ENCODE measurements around the gene PHIP. TPM values are rescaled to one million over a fixed set of nuclear protein-coding genes. Genes with fewer than 3 reads are reported as not detected.
"Not testable (repeated sequence)": the region's sequence is repeated elsewhere in the genome, so short reads cannot be mapped to it uniquely, and the experiment has no call there.

The PHIP gene
- polyA plus RNA-seq (ENCODE audit: insufficient read length in 4 of 4) = 10 to 100 TPM; 41.2 to 62.3 (median 55.6) TPM

DNA sequence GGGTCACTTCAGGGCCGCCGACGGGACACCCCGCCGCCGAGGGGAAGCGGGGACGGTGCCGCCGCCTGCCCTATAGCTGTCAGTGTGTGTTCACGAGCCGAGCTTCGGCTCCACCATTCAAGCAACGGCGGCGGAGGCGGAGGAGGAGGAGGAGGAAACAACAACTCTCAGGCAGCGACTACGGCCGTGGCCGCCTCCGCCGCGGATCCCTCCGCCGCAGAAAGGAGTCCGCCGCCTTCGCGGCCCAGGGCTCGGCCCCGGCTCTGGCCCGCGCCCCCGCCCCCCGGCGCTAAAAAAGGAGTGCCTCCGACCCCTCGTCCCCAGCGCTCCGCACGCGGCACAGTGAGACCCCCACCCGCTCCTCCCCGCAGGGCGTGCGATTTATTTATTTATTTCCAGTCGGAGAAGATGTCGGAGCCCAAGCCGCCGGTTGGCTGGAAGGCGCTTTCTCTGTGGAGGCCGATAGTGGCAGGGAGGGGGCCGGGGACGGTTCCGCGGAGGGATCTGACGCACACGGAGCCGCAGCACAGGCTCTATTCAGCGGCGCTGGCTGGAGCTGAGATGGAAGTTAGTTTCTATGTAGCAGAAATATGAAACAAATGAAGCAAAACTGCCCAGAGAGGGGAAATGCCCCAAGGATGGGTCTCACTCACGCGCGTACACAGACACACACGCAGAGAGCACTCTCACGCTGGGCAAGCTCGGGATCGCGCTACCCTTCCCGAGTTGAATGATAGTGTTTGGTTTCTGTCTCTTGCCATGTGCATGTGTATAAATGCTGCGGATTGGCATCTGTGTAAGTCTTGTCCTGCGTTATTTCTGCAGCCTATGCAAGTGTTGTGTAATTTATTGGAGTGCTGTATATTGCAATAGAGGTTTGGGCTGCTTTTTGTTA is at the start of gene PHIP:
Gene PHIP (minus strand): TSS at position 180 of the 895 bp plus-strand sequence. CDS start 186 bp downstream, outside the sequence.
- DNase-seq (ENCODE audit: low read depth in 4 of 4, low spot score in 3 of 4) = peak; percentile 88 to 92 (median 91)

DNA sequence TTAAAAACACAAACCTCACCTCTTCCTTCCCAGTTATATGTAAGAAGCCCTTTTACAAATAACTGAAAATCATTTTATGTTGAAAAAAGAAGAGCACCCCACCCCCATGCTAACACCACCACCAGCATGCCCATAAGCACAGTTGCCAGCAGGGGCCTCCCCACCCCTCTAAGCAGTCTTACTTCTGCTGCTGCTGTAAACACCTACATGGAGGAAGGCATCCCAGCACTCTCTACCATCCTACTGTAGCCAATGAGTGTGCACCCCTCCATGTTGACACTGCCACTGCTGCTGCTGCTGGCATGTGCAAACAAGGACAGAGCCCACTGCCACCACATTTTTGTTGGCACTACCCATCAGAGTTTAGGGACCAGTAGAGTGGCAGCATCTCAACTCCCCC is 49.6 kb upstream of the PHIP start:
- DNase-seq (ENCODE audit: low read depth in 4 of 4, low spot score in 3 of 4) = no peak

- no peak for DNase-seq (ENCODE audit: low read depth in 4 of 4, low spot score in 3 of 4)
Observed at GRCh38 chr6:79119217-79119616, 41.2 kb upstream of the PHIP start.

DNA sequence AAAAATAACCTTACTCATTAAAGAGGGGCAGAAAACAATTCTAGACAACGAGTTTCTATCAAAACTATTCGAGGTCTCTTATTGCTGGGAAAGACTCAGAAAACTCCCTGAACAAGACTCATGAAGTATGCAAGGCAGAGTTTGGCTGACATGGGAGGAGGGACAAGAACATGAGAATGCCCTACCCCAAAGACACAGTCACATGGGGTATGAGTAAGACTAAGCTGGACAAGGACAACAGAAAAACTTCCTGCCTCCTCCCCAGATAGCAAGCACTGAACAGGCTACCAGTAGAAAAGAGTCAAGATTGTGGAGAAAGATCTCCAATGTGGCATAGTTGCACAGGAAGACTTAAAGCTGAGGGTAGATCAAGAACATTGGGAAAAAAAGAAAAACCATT is 39.7 kb upstream of the PHIP start:
- DNase-seq (ENCODE audit: low read depth in 4 of 4, low spot score in 3 of 4) = no peak

- no peak for DNase-seq (ENCODE audit: low read depth in 4 of 4, low spot score in 3 of 4)
Observed at GRCh38 chr6:79115553-79116182, 37.6 kb upstream of the PHIP start.

DNA sequence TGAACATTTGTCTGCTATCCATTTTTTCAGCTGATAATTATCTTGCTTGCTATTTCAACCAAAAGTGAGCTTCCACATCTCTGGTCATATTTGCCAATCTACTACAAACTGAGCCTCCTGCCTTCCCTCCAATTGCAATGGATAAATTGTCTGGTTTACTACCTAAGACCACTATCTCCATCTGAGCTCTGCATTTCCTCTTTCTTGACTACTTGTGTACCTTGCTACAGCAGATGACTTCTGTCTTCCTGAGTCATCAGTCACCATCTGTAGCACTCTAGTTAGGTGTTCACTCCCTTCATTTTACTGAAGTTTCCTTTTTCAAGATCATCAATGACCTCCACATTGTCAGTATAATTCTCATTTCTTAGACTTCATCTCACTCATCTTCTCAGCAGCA is 33.5 kb upstream of the PHIP start:
- DNase-seq (ENCODE audit: low read depth in 4 of 4, low spot score in 3 of 4) = no peak

DNA sequence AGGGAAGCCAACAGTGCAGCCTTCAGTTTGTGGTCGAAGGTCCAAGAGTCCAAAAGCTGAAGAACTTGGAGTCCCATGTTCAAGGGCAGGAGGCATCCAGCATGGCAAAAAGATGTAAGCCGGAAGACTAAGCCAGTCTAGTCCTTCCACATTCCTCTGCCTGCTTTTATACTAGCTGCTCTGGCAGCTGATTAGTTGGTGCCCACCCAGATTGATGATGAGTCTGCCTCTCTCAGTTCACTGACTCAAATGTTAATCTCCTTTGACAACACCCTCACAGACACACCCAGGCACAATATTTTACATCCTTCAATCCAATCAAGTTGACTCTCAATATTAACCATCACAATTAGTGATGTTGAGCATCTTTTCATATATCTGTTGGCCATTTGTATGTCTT is 23.1 kb upstream of the PHIP start:
- no peak for DNase-seq (ENCODE audit: low read depth in 4 of 4, low spot score in 3 of 4)

DNA sequence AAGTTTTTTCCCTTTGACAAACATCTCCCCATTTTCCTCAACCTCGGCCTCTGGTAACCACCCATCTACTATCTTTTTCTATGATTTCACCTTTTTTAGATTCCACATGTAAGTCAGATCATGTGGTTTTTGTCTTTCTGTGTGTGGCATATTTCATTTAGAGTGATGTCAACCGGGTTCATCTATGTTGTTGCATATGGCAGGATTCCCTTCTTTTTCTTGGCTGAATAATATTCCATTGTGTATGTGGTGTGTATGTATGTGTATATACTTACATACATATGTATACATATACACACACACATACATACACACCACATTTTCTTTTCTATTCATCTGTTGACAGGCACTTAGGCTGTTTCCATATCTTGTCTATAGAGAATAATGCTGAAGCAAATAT is 22.2 kb upstream of the PHIP start:
- DNase-seq (ENCODE audit: low read depth in 4 of 4, low spot score in 3 of 4) = no peak

GRCh38 chr6:79094938-79095337 is 16.9 kb upstream of the PHIP start:
- no peak for DNase-seq (ENCODE audit: low read depth in 4 of 4, low spot score in 3 of 4)

DNA sequence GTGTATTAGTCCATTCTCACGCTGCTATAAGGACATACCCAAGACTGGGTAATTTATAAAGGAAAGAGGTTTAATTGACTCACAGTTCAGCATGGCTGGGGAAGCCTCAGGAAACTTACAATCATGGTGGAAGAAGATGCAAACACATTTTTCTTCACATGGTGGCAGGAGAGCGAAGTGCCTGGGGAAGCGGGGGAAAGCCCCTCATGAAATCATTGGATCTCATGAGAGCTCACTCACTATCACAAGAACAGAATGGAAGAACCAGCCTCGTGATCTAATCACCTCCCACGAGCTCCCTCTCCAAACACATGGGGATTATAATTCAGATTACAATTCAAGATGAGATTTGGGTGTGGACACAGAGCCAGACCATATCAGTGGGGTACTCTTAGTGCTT is 13.7 kb upstream of the PHIP start:
- DNase-seq (ENCODE audit: low read depth in 4 of 4, low spot score in 3 of 4) = not testable (repeated sequence)

DNA sequence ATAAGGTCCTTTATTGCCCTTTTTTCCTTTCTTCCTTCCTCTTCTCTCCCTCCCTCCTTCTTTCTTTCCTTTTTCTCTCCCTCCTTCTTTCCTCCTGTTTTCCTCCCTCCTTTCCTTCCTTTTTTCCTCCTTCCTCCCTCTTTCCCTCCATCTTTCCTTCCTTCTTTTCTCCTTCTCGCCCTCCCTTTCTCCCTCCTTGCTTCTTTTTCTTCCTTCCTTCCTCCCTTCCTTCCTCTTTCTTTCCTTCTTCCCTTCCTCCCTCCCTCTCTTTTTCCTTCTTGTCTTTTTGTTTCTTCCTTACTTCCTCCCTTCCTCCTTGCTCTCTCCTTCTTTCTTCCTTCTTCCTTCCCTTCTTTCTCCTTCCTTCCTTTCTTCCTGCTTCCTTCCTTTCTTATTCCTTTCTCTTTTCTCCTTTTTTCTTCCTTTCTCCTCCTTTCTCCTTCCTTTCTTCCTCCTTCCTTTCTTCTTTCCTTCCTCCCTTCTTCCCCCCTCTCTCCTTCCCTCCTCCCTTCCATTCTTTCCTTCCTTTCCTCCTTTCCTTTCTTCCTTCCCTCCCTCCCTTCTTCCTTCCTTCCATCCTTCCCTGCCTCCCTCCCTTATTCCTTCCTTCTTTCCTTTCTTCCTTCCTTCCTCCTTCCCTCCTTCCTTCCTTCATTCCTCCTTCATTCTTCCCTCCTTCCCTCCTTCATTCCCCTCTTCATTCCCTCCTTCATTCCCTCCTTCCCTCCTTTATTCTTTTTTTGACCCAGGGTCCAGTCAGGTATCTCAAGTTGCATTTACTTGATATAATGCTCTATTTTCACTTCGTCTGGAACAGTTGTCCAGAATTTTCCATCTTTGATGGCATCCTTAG is 11.7 kb upstream of the PHIP start:
- no peak for DNase-seq (ENCODE audit: low read depth in 4 of 4, low spot score in 3 of 4)

DNA sequence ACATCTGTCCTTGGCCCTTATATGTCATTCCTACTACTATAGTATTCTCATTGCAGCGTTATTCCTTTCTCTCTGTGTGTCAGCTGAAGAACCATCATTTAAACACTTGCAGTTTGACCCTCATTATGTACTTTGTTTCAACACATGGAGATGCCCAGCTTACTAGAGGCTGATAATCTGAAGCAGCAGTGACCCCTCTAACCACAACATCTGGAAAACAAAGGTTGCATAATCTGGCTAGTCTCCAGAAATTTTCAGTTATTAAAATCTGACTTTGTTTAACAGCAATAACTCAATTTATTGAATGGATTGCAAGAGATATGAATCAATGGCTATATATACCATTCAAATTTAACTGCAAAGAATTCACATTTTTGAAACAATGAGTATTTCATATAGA is 6.6 kb upstream of the PHIP start:
- DNase-seq (ENCODE audit: low read depth in 4 of 4, low spot score in 3 of 4) = no peak

DNA sequence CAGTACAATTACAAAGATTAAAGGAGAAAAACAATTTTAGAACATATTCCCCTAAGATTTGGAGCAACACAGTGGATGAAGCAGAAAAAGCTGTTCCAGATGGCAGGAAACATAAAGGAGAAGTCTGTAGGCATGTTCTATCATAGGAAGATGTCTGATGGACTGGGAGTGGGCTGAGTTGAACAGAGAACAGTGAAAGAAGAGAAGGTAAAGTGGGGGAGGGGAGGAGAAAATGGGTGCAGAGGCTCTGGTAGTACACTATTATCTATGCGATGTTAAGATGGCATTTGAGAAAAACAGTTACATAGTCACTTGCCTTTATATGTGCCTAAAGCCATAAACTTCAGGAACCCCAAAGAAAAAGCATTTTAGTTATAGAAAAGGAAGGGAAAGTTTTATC is 4.2 kb upstream of the PHIP start:
- DNase-seq (ENCODE audit: low read depth in 4 of 4, low spot score in 3 of 4) = no peak

- no peak for DNase-seq (ENCODE audit: low read depth in 4 of 4, low spot score in 3 of 4)
Observed at GRCh38 chr6:79081663-79082062, 3.6 kb upstream of the PHIP start.

GRCh38 chr6:79079561-79080041 is 1.5 kb upstream of the PHIP start:
- peak in 1 of 4 donors; percentile 23 for DNase-seq (ENCODE audit: low read depth in 4 of 4, low spot score in 3 of 4)

DNA sequence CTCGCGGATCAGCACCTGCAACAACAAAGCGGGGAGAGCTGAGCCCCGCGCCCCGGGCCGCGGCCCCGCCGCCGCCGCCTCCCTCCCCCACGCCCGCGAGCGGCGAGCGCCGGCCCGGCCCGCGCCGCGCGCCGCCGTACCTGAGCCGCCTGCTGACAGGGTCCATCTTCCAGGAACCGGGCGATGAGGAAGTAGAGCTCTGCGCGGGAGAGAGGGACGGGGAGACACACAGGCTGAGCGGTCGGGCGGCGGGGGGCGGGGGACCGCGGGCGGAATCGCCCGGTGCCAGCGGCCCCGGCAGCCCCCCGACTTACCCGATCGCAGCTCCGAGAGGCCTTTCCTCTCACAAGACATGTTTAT is 359 bp downstream of the PHIP start:
- DNase-seq (ENCODE audit: low read depth in 4 of 4, low spot score in 3 of 4) = no peak

DNA sequence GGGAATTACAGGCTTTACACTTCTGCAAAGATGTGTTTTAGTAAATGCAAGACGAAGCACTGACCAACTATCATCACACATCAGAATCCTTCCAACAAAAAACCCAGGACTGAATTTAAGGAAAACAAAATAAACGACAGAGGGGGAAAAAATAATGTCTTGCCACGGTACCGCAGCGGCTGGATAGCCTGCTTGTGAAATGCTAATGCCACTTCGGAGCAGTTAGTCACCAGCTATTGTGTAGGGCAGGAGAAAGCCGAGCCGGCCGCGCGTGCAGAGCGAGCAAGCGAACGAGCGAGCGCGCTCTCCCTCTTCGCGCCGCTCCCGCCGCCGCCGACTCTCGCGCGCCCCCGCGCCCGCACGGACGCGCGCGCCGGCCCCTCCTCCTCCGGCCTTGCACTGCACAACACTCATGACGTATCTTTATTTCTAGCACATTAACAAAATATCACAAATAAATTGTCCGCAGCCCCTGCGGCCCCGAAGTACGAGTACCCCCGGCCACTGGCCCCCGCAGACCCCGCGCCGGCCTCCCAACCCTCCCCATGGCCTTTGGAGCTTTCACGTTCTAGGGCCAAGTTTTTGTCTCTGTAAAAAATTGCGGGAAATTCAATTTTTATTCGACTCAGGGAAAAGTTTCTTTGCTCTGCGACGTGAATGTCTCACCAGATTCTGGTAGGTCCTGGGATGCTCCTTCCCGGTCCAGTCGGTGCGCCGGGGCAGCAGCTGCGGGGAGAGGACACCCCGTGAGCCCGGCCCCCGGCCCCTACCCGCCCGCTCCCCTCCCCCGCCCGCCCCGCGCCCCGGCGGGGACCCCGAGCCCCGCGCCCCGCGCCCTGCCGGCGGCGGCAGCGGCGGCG is 1.0 kb downstream of the PHIP start:
- peak; percentile 73 to 83 (median 81) for DNase-seq (ENCODE audit: low read depth in 4 of 4, low spot score in 3 of 4)

- peak in 1 of 4 donors; percentile 27 for DNase-seq (ENCODE audit: low read depth in 4 of 4, low spot score in 3 of 4)
Observed at GRCh38 chr6:79076160-79076559, 1.9 kb downstream of the PHIP start.

- no peak for DNase-seq (ENCODE audit: low read depth in 4 of 4, low spot score in 3 of 4)
Observed at GRCh38 chr6:79073888-79074287, 4.2 kb downstream of the PHIP start.

DNA sequence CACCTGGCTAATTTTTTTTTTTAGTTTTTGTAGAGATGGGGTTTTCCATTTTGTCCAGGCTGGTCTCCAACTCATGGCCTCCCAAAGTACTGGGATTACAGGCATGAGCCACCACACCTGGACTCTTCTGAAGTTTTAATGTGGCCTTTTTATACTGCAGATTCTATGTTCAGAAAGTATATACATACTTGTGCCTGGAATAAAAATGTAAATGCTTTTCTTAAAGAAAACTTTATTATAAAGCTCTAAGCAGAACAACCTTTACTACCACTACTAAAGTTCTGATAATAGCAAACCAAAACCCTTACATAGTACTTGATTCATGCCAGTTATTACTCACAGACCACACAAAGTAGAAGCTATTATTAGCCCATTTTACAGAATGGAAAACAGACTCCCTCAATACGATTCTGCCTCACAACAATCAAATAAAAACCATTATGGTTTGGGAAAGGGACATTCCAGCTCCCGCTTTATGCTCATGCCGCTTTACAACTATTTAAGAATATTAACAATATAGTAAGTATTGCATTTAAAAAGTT is 5.3 kb downstream of the PHIP start:
- DNase-seq (ENCODE audit: low read depth in 4 of 4, low spot score in 3 of 4) = no peak
